ENCODE data around the gene PRKCZ. TPM values are rescaled to one million over a fixed set of nuclear protein-coding genes. Genes with fewer than 3 reads are reported as not detected.

PRKCZ gene
- total RNA-seq, 1 experiment from 2014 or later = 1.9 TPM

- H3K9me3 ChIP-seq (ENCODE audit: low read depth, low read length, poor library complexity, severe bottlenecking) = no peaks in the 10 kb centered on the region
- H3K36me3 ChIP-seq (ENCODE audit: insufficient read depth, low read length, poor library complexity, severe bottlenecking) = no peaks in the 10 kb centered on the region
- no peaks in the 10 kb centered on the region for H3K4me1 ChIP-seq (ENCODE audit: insufficient read depth, low read length, poor library complexity, severe bottlenecking)
- BruUV-seq (replicated peaks) = no TSS peak
- ChIA-PET CTCF (interaction anchor here (0.6 to 1.0 kb wide), 2 partner anchors 14 to 50 kb away, joined by 3 to 4 read pairs; no protein-coding TSS in a partner anchor), POLR2A (ENCODE audit: low non-redundant PET) (no interaction called here)
- H3K27ac ChIP-seq (ENCODE audit: low read depth, low read length, poor library complexity, severe bottlenecking) = no peak overlapping the region
- intact Hi-C loops (cut with micrococcal nuclease; ENCODE audit: unreplicated experiment) = no loop called here
- TF ChIP-seq EZH2 (IDR thresholded peaks at IDR 0.05; ENCODE audit: borderline replicate concordance, low read depth, low read length, poor library complexity, severe bottlenecking) = no peak
- TF ChIP-seq, protein P1, sequence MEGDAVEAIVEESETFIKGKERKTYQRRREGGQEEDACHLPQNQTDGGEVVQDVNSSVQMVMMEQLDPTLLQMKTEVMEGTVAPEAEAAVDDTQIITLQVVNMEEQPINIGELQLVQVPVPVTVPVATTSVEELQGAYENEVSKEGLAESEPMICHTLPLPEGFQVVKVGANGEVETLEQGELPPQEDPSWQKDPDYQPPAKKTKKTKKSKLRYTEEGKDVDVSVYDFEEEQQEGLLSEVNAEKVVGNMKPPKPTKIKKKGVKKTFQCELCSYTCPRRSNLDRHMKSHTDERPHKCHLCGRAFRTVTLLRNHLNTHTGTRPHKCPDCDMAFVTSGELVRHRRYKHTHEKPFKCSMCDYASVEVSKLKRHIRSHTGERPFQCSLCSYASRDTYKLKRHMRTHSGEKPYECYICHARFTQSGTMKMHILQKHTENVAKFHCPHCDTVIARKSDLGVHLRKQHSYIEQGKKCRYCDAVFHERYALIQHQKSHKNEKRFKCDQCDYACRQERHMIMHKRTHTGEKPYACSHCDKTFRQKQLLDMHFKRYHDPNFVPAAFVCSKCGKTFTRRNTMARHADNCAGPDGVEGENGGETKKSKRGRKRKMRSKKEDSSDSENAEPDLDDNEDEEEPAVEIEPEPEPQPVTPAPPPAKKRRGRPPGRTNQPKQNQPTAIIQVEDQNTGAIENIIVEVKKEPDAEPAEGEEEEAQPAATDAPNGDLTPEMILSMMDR (conservative IDR thresholded peaks at IDR 0.05; ENCODE audit: low read depth, low read length) = no peak
- no peak overlapping the region for H3K4me3 ChIP-seq (ENCODE audit: low read depth, low read length, poor library complexity, severe bottlenecking)
- no peak for DNase-seq (ENCODE audit: low spot score)
- no peaks in the 10 kb centered on the region for H3K27me3 ChIP-seq (replicated peaks; ENCODE audit: insufficient read depth, low read depth, low read length, poor library complexity)
Measured at GRCh38 chr1:2141025-2141424, 90.8 kb downstream of the PRKCZ start.

- DNase-seq (ENCODE audit: low spot score) = no peak
- H3K4me3 ChIP-seq (ENCODE audit: low read depth, low read length, poor library complexity, severe bottlenecking) = no peak overlapping the region
- no peak overlapping the region for H3K27ac ChIP-seq (ENCODE audit: low read depth, low read length, poor library complexity, severe bottlenecking)
- no TSS peak for BruUV-seq (replicated peaks)
- ChIA-PET POLR2A (ENCODE audit: low non-redundant PET) (no interaction called here), CTCF (no interaction called here)
- H3K9me3 ChIP-seq (ENCODE audit: low read depth, low read length, poor library complexity, severe bottlenecking) = no peaks in the 10 kb centered on the region
- no peaks in the 10 kb centered on the region for H3K27me3 ChIP-seq (replicated peaks; ENCODE audit: insufficient read depth, low read depth, low read length, poor library complexity)
- intact Hi-C loops (cut with micrococcal nuclease; ENCODE audit: unreplicated experiment) = no loop called here
- H3K36me3 ChIP-seq (ENCODE audit: insufficient read depth, low read length, poor library complexity, severe bottlenecking) = no peaks in the 10 kb centered on the region
- TF ChIP-seq EZH2 (IDR thresholded peaks at IDR 0.05; ENCODE audit: borderline replicate concordance, low read depth, low read length, poor library complexity, severe bottlenecking) = no peak
- TF ChIP-seq, protein P1 (conservative IDR thresholded peaks at IDR 0.05; ENCODE audit: low read depth, low read length) = no peak
- H3K4me1 ChIP-seq (ENCODE audit: insufficient read depth, low read length, poor library complexity, severe bottlenecking) = no peaks in the 10 kb centered on the region
Measured at GRCh38 chr1:2143814-2144500, 93.7 kb downstream of the PRKCZ start.

DNA sequence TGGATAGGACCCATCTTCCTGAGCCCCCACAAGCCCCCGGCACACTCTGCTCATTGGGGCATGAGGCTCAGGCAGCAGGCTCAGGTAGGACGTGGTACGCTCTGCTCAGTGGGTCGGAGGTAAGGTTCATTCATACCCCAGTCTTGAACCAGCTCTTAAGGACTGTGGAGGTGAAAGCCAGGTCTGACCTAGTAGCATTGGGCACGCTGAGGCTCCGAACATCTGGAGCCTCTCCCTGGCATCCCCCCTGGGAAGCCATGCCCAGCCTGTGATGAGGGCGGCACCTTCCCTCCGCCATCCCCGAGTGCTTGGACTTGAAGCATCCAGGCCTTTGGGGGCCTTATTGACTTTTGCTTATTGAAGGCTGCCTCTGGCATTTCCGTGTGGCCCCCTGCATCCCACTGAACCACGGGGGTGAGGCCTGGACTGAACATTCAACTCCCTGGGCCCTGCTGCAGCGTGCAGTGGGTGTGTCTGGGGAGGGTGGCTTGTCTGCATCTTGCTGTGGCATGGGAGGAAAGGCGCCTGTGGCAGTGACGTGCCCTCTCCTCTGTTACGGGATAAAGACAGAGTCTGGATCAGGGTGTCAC, 94.4 kb downstream of the PRKCZ start:
- no peaks in the 10 kb centered on the region for H3K4me1 ChIP-seq (ENCODE audit: insufficient read depth, low read length, poor library complexity, severe bottlenecking)
- H3K27me3 ChIP-seq (replicated peaks; ENCODE audit: insufficient read depth, low read depth, low read length, poor library complexity) = no peaks in the 10 kb centered on the region
- H3K4me3 ChIP-seq (ENCODE audit: low read depth, low read length, poor library complexity, severe bottlenecking) = no peak overlapping the region
- no TSS peak for BruUV-seq (replicated peaks)
- no peak overlapping the region for H3K27ac ChIP-seq (ENCODE audit: low read depth, low read length, poor library complexity, severe bottlenecking)
- intact Hi-C loops (cut with micrococcal nuclease; ENCODE audit: unreplicated experiment) = no loop called here
- TF ChIP-seq, protein P1 (conservative IDR thresholded peaks at IDR 0.05; ENCODE audit: low read depth, low read length) = no peak
- TF ChIP-seq EZH2 (IDR thresholded peaks at IDR 0.05; ENCODE audit: borderline replicate concordance, low read depth, low read length, poor library complexity, severe bottlenecking) = no peak
- H3K36me3 ChIP-seq (ENCODE audit: insufficient read depth, low read length, poor library complexity, severe bottlenecking) = no peaks in the 10 kb centered on the region
- DNase-seq (ENCODE audit: low spot score) = no peak
- POLR2A ChIA-PET (ENCODE audit: low non-redundant PET) = no interaction called here
- H3K9me3 ChIP-seq (ENCODE audit: low read depth, low read length, poor library complexity, severe bottlenecking) = no peaks in the 10 kb centered on the region
- CTCF ChIA-PET = no interaction called here
